ENCODE measurements around the gene CA11.

The CA11 gene

GRCh38 chr19:48624791-48625723 is 20.9 kb downstream of the CA11 start:
- TF ChIP-seq MAX (IDR thresholded peaks at IDR 0.05; ENCODE audit: low read depth, low read length): no peak
- TF ChIP-seq CTCF (IDR thresholded peaks at IDR 0.05; ENCODE audit: low read depth, low read length): no peak
- no peak for TF ChIP-seq MYC (IDR thresholded peaks at IDR 0.05; ENCODE audit: low read depth, low read length)
- TF ChIP-seq POLR2A (IDR thresholded peaks at IDR 0.05; ENCODE audit: extremely low read depth, insufficient read length): no peak
- peak; percentile 29 for DNase-seq (ENCODE audit: low read depth)
- H3K4me3 ChIP-seq (ENCODE audit: low read depth, low read length): peak overlapping the region; percentile 74

GRCh38 chr19:48624067-48624594 is 21.9 kb downstream of the CA11 start:
- DNase-seq (ENCODE audit: low read depth): peak; percentile 100
- TF ChIP-seq CTCF (IDR thresholded peaks at IDR 0.05; ENCODE audit: low read depth, low read length): no peak
- H3K4me3 ChIP-seq (ENCODE audit: low read depth, low read length): peak overlapping the region; percentile 74

GRCh38 chr19:48623556-48624066 is 22.4 kb downstream of the CA11 start:
- no peak for DNase-seq (ENCODE audit: low read depth)

GRCh38 chr19:48619692-48620585 is 26.0 kb downstream of the CA11 start:
- peak overlapping the region; percentile 68 for H3K4me3 ChIP-seq (ENCODE audit: low read depth, low read length)
- no peak for TF ChIP-seq CTCF (IDR thresholded peaks at IDR 0.05; ENCODE audit: low read depth, low read length)
- no peak for TF ChIP-seq MAX (IDR thresholded peaks at IDR 0.05; ENCODE audit: low read depth, low read length)
- no peak for TF ChIP-seq MYC (IDR thresholded peaks at IDR 0.05; ENCODE audit: low read depth, low read length)
- no peak for TF ChIP-seq POLR2A (IDR thresholded peaks at IDR 0.05; ENCODE audit: extremely low read depth, insufficient read length)
- DNase-seq (ENCODE audit: low read depth): no peak

More at GRCh38 chr19:48623556-48624066, 22.4 kb downstream of the CA11 start:
- TF ChIP-seq MAX (IDR thresholded peaks at IDR 0.05; ENCODE audit: low read depth, low read length) (no peak), POLR2A (IDR thresholded peaks at IDR 0.05; ENCODE audit: extremely low read depth, insufficient read length) (no peak), CTCF (IDR thresholded peaks at IDR 0.05; ENCODE audit: low read depth, low read length) (no peak), MYC (IDR thresholded peaks at IDR 0.05; ENCODE audit: low read depth, low read length) (no peak)
- peak overlapping the region; percentile 60 for H3K4me3 ChIP-seq (ENCODE audit: low read depth, low read length)

GRCh38 chr19:48618916-48619691 is 26.9 kb downstream of the CA11 start, which contains the start of the genes RPL18 and SPHK2:
Gene RPL18, minus strand, starts transcription at chr19:48619178. Its CDS starts 35 bp downstream, at chr19:48619143.
Gene SPHK2, plus strand, starts transcription at chr19:48619506. Its CDS starts 1,009 bp downstream, at chr19:48620515.
- DNase-seq (ENCODE audit: low read depth): peak; percentile 100
- TF ChIP-seq MYC (IDR thresholded peaks at IDR 0.05; ENCODE audit: low read depth, low read length) (no peak), CTCF (IDR thresholded peaks at IDR 0.05; ENCODE audit: low read depth, low read length) (peak; percentile 7), POLR2A (IDR thresholded peaks at IDR 0.05; ENCODE audit: extremely low read depth, insufficient read length) (no peak), MAX (IDR thresholded peaks at IDR 0.05; ENCODE audit: low read depth, low read length) (no peak)
- H3K4me3 ChIP-seq (ENCODE audit: low read depth, low read length): peak within 1 kb of the TSS; percentile 68

All from NB4 (cell line).